GM18499 (cell line): ENCODE measurements around the gene SUMO4.

ENCODE experiments used
- ATAC-seq: cut with Tn5 transposase; IDR thresholded peaks from one replicate; pipeline ENCODE4 v1.9.1; 2021; ENCODE audit warnings: moderate number of reproducible peaks; ENCODE audit not compliant: insufficient read depth, unreplicated experiment

Gene SUMO4

DNA sequence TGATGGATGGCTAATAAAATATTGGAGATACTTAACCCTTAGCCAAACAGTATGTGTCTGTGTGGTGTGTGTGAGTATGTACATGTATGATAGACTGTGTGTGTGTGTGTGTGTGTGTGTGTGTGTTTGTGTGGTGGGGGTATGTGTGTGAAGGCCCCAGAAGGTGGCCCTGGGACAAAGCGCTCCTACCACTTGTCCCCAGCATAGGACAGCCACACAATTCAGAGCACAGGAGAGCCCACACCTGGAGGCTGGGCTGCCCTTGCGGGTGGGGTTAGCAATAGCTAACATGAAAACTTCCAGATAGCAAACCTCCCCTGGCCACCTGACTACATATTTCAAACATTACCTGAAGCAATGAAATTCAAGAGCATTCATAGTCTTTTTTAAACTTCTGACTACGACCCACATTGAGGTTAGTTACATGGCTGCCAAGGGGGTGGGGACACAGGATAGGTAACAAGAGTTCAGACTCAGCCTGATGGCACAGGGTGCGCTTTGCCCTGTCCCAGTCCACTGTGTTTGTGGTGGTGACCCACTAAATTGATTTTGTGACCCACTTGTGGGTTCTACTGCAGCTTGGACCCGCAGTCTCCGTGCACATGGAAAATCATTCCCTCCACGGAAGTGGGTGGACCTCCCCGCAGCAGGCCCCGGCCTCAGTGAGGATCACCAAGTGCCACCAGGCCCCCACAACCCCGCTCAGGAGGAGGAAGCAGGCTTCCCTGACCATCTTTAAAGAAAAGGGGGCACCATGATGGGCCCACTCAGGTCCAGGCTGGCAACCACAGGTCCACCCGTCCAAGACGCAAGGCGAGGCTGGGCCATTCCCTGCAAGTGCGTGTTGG, 50.0 kb downstream of the SUMO4 start:
- ATAC-seq = no peak
